Gastrocnemius medialis (tissue), 4 donors: ENCODE measurements around the gene PEAK1. TPM values are rescaled to one million over a fixed set of nuclear protein-coding genes. Genes with fewer than 3 reads are reported as not detected.

Experiments used
- ATAC-seq, 2 donors: fragments of 150-250 bp; one replicate each; pipeline ENCODE4 v1.9.1; 2016
- DNase-seq, 2 donors: peaks; one replicate each; pipeline ENCODE4 v3.0.0-alpha.2; 2019
- H3K27ac ChIP-seq, 4 donors: fragments of 200-600 bp; sonication (generic); 1 replicate in 1 of 4; 2 replicates in 3 of 4; pipeline ENCODE4 v1.5.1; 2016 to 2018; ENCODE audit warnings: mild to moderate bottlenecking in 2 of 4, moderate library complexity in 1 of 4
- H3K27me3 ChIP-seq, 3 donors: fragments of 200-600 bp; sonication (generic) in 2 of 3; 1 replicate in 1 of 3; 2 replicates in 2 of 3; pipeline versions ENCODE4 v1.5.1 to v1.6.0; 2016 to 2019; ENCODE audit warnings: mild to moderate bottlenecking in 1 of 3, moderate library complexity in 1 of 3
- H3K36me3 ChIP-seq, 2 donors: fragments of 200-600 bp; sonication (generic) in 1 of 2; one replicate each; pipeline ENCODE4 v1.5.1; 2017 to 2018
- H3K4me1 ChIP-seq, 2 donors: fragments of 200-600 bp; sonication (generic) in 1 of 2; one replicate each; pipeline ENCODE4 v1.5.1; 2016 to 2017; ENCODE audit warnings: mild to moderate bottlenecking in 2 of 2
- H3K4me3 ChIP-seq, 4 donors: fragments of 200-600 bp; sonication (generic) in 3 of 4; 1 replicate in 1 of 4; 2 replicates in 3 of 4; pipeline ENCODE4 v1.5.1; 2016 to 2019; ENCODE audit warnings: mild to moderate bottlenecking in 2 of 4
- H3K9me3 ChIP-seq, 3 donors: fragments of 200-600 bp; sonication (generic) in 2 of 3; 1 replicate in 1 of 3; 2 replicates in 2 of 3; pipeline ENCODE4 v1.5.1; 2016 to 2019
- CTCF ChIP-seq, 5 experiments: fragments of 450-650 bp in 3 of 5; fragments of 200-600 bp in 2 of 5; sonication (generic) in 2 of 5; IDR thresholded peaks in 4 of 5; conservative IDR thresholded peaks in 1 of 5; 1 replicate in 4 of 5; 2 replicates in 1 of 5; pipeline ENCODE4 v1.5.1; 2016 to 2019; ENCODE audit warnings: antibody characterized with exemption in 5 of 5, mild to moderate bottlenecking in 3 of 5, moderate library complexity in 3 of 5
- POLR2A ChIP-seq, 2 donors: fragments of 450-650 bp; IDR thresholded peaks; one replicate each; pipeline ENCODE4 v1.6.1; 2017; ENCODE audit warnings: antibody characterized with exemption in 2 of 2, mild to moderate bottlenecking in 2 of 2, moderate library complexity in 2 of 2
- in situ Hi-C, 4 donors: fragments of 200-750 bp; cut with MboI; loops; one replicate each; pipeline versions ENCODE4 v1.15.0 to v1.8.0; 2017; ENCODE audit warnings: low sequenced_read_pairs in 4 of 4
- intact Hi-C: fragments of 100-400 bp; cut with DNase I; formaldehyde crosslinking; loops from one replicate; pipeline ENCODE4 v1.15.1; 2023; ENCODE audit warnings: low total_unique reads
- total RNA-seq, 4 donors: library from RNA; depleted of rRNA; stranded (reverse); fragments of >200 nt; gene quantifications; one replicate each; pipeline versions ENCODE4 v1.1.0 to v1.2.3, GENCODE V29; 2016

PEAK1 gene
- total RNA-seq, 4 donors from 2014 or later = 17.8 to 21.9 (median 20.8) TPM

- DNase-seq (no peak), ATAC-seq (no peak)
- peaks cover 3 to 15% of the 10 kb centered on the region in 2 donors for H3K4me1 ChIP-seq
- no peaks in the 10 kb centered on the region for H3K36me3 ChIP-seq
- H3K4me3 ChIP-seq = no peak overlapping the region
- in situ Hi-C loops (no loop called here), intact Hi-C loops (no loop called here)
- no peak overlapping the region for H3K27ac ChIP-seq
- TF ChIP-seq POLR2A (IDR thresholded peaks at IDR 0.05) (no peak), CTCF (IDR thresholded peaks at IDR 0.05 in 4 of 5, conservative IDR thresholded peaks at IDR 0.05 in 1 of 5) (no peak)
- no peaks in the 10 kb centered on the region for H3K27me3 ChIP-seq
- no peaks in the 10 kb centered on the region for H3K9me3 ChIP-seq
Measured at GRCh38 chr15:77296773-77297337, 123.0 kb downstream of the PEAK1 start.

- no peak for TF ChIP-seq POLR2A (IDR thresholded peaks at IDR 0.05)
- TF ChIP-seq CTCF (IDR thresholded peaks at IDR 0.05 in 4 of 5, conservative IDR thresholded peaks at IDR 0.05 in 1 of 5) = no peak
- intact Hi-C loops (no loop called here), in situ Hi-C loops (no loop called here)
- no peak for ATAC-seq
- H3K27ac ChIP-seq = no peak overlapping the region
- H3K36me3 ChIP-seq = no peaks in the 10 kb centered on the region
- no peaks in the 10 kb centered on the region for H3K9me3 ChIP-seq
- no peak overlapping the region for H3K4me3 ChIP-seq
- H3K27me3 ChIP-seq = no peaks in the 10 kb centered on the region
- no peak for DNase-seq
- peaks cover 3 to 15% of the 10 kb centered on the region in 2 donors for H3K4me1 ChIP-seq
Measured at GRCh38 chr15:77295446-77295845, 124.5 kb downstream of the PEAK1 start.

GRCh38 chr15:77292969-77293558 lies 126.8 kb downstream of the PEAK1 start:
- H3K27me3 ChIP-seq = no peaks in the 10 kb centered on the region
- TF ChIP-seq POLR2A (IDR thresholded peaks at IDR 0.05) = no peak
- no peak for TF ChIP-seq CTCF (IDR thresholded peaks at IDR 0.05 in 4 of 5, conservative IDR thresholded peaks at IDR 0.05 in 1 of 5)
- in situ Hi-C loops = no loop called here
- no peak overlapping the region for H3K4me3 ChIP-seq
- ATAC-seq (no peak), DNase-seq (no peak)
- intact Hi-C loops = no loop called here
- H3K9me3 ChIP-seq = no peaks in the 10 kb centered on the region
- H3K27ac ChIP-seq = no peak overlapping the region
- no peaks in the 10 kb centered on the region for H3K36me3 ChIP-seq
- H3K4me1 ChIP-seq = peaks cover 15 to 22% of the 10 kb centered on the region in 2 donors

GRCh38 chr15:77291107-77291506 lies 128.8 kb downstream of the PEAK1 start:
- TF ChIP-seq POLR2A (IDR thresholded peaks at IDR 0.05) (no peak), CTCF (IDR thresholded peaks at IDR 0.05 in 4 of 5, conservative IDR thresholded peaks at IDR 0.05 in 1 of 5) (no peak)
- Histone ChIP-seq H3K27ac (no peak overlapping the region), H3K27me3 (no peaks in the 10 kb centered on the region), H3K4me3 (no peak overlapping the region), H3K36me3 (no peaks in the 10 kb centered on the region), H3K9me3 (no peaks in the 10 kb centered on the region), H3K4me1 (peaks cover 13% of the 10 kb centered on the region in 2 donors)
- in situ Hi-C loops = no loop called here
- ATAC-seq = no peak
- intact Hi-C loops = no loop called here
- no peak for DNase-seq
